H9 (cell line): ENCODE data around the gene RALGAPA2. TPM values are rescaled to one million over a fixed set of nuclear protein-coding genes. Genes with fewer than 3 reads are reported as not detected.

Experiments
- DNase-seq: peaks from one replicate; pipeline ENCODE4 v3.0.0-alpha.2; 2017
- H2AFZ ChIP-seq: one replicate; pipeline ENCODE4 v1.6.1; 2013; ENCODE audit warnings: mild to moderate bottlenecking, low read length, control low read depth, moderate library complexity
- H2AK5ac ChIP-seq: 2 replicates; pipeline ENCODE4 v1.6.1; 2013; ENCODE audit warnings: low read length, control low read depth, mixed read lengths; ENCODE audit not compliant: insufficient read length
- H2BK120ac ChIP-seq: one replicate; pipeline ENCODE4 v1.6.1; 2013; ENCODE audit warnings: low read depth, mild to moderate bottlenecking, low read length, control low read depth, inconsistent platforms; ENCODE audit not compliant: poor library complexity, severe bottlenecking
- H2BK12ac ChIP-seq: 2 replicates; pipeline ENCODE4 v1.6.1; 2013; ENCODE audit warnings: low read length, control low read depth, mixed read lengths, low read depth; ENCODE audit not compliant: insufficient read length
- H2BK15ac ChIP-seq: 2 replicates; pipeline ENCODE4 v1.6.1; 2013; ENCODE audit warnings: low read depth, low read length, control low read depth
- H2BK20ac ChIP-seq: one replicate; pipeline ENCODE4 v1.6.1; 2013; ENCODE audit warnings: low read depth, mild to moderate bottlenecking, low read length, control low read depth, inconsistent platforms; ENCODE audit not compliant: poor library complexity, severe bottlenecking
- H2BK5ac ChIP-seq: 2 replicates; pipeline ENCODE4 v1.6.1; 2013; ENCODE audit warnings: low read length, control low read depth, mixed read lengths; ENCODE audit not compliant: insufficient read length
- H3K14ac ChIP-seq: 2 replicates; pipeline ENCODE4 v1.6.1; 2013; ENCODE audit warnings: low read length, control low read depth; ENCODE audit not compliant: insufficient read depth
- H3K18ac ChIP-seq: 2 replicates; pipeline ENCODE4 v1.6.1; 2013; ENCODE audit warnings: low read depth, mild to moderate bottlenecking, mixed read lengths, low read length, control low read depth; ENCODE audit not compliant: insufficient read length
- H3K23ac ChIP-seq: 2 replicates; pipeline ENCODE4 v1.6.1; 2013; ENCODE audit warnings: low read length, control low read depth, mixed read lengths, low read depth; ENCODE audit not compliant: insufficient read length
- H3K23me2 ChIP-seq: 2 replicates; pipeline ENCODE4 v1.6.1; 2013; ENCODE audit warnings: low read depth, mild to moderate bottlenecking, mixed read lengths, low read length, control low read depth; ENCODE audit not compliant: insufficient read length, poor library complexity, severe bottlenecking
- H3K27ac ChIP-seq: 2 replicates; pipeline ENCODE4 v1.5.1; 2013; ENCODE audit warnings: low read length, control low read depth, mixed read lengths, low read depth; ENCODE audit not compliant: insufficient read length
- H3K27me3 ChIP-seq: 2 replicates; pipeline ENCODE4 v1.6.1; 2013; ENCODE audit warnings: low read length, control low read depth, inconsistent platforms; ENCODE audit not compliant: insufficient read depth
- H3K4ac ChIP-seq: 2 replicates; pipeline ENCODE4 v1.6.1; 2013; ENCODE audit warnings: low read depth, mild to moderate bottlenecking, control low read depth, inconsistent platforms, low read length, moderate library complexity
- H3K4me1 ChIP-seq: 2 replicates; pipeline ENCODE4 v1.6.1; 2013; ENCODE audit warnings: low read length, control low read depth, inconsistent platforms; ENCODE audit not compliant: insufficient read depth
- H3K4me2 ChIP-seq: 2 replicates; pipeline ENCODE4 v1.6.1; 2013; ENCODE audit warnings: low read length, control low read depth, mixed read lengths; ENCODE audit not compliant: insufficient read length, insufficient read depth
- H3K56ac ChIP-seq: 2 replicates; pipeline ENCODE4 v1.6.1; 2013; ENCODE audit warnings: low read depth, mild to moderate bottlenecking, mixed read lengths, low read length, control low read depth; ENCODE audit not compliant: insufficient read length
- H3K79me1 ChIP-seq: 2 replicates; pipeline ENCODE4 v1.6.1; 2013; ENCODE audit warnings: low read depth, mild to moderate bottlenecking, moderate library complexity, low read length, control low read depth, inconsistent platforms; ENCODE audit not compliant: insufficient read depth, poor library complexity, severe bottlenecking
- H3K79me2 ChIP-seq: 2 replicates; pipeline ENCODE4 v1.6.1; 2013; ENCODE audit warnings: low read length, control low read depth, inconsistent platforms; ENCODE audit not compliant: insufficient read depth
- H3K9ac ChIP-seq: 2 replicates; pipeline ENCODE4 v1.6.1; 2013; ENCODE audit warnings: low read length, control low read depth, mixed read lengths; ENCODE audit not compliant: insufficient read length; ENCODE audit errors: extremely low read depth
- H3K9me3 ChIP-seq: one replicate; pipeline ENCODE4 v1.6.1; 2013; ENCODE audit warnings: low read depth, low read length, inconsistent platforms; ENCODE audit not compliant: control insufficient read depth
- H3T11ph ChIP-seq: one replicate; pipeline ENCODE4 v1.6.1; 2013; ENCODE audit warnings: mild to moderate bottlenecking, low read length, control low read depth, inconsistent platforms
- H4K20me1 ChIP-seq: one replicate; pipeline ENCODE4 v1.6.1; 2013; ENCODE audit not compliant: control insufficient read depth, insufficient read length, insufficient read depth
- H4K5ac ChIP-seq: 2 replicates; pipeline ENCODE4 v1.6.1; 2013; ENCODE audit warnings: low read depth, mild to moderate bottlenecking, mixed read lengths, low read length, control low read depth; ENCODE audit not compliant: insufficient read length
- H4K8ac ChIP-seq: replicated peaks from 2 replicates; pipeline ENCODE4 v1.6.1; 2013; ENCODE audit warnings: low read length, control low read depth, mixed read lengths, low read depth; ENCODE audit not compliant: insufficient read length
- H4K91ac ChIP-seq: 2 replicates; pipeline ENCODE4 v1.6.1; 2013; ENCODE audit warnings: low read depth, mild to moderate bottlenecking, moderate library complexity, mixed read lengths, low read length, control low read depth; ENCODE audit not compliant: insufficient read length
- H3K27ac Mint-ChIP-seq, 3 experiments: 2 replicates in 2 of 3; 3 replicates in 1 of 3; pipeline ENCODE4 v1.8.0; 2020 to 2021; ENCODE audit warnings: mixed read lengths in 3 of 3, mild to moderate bottlenecking in 1 of 3, moderate library complexity in 1 of 3
- H3K27me3 Mint-ChIP-seq: 2 replicates; pipeline ENCODE4 v1.8.0; 2021; ENCODE audit warnings: low read depth, mild to moderate bottlenecking, moderate library complexity, mixed read lengths
- H3K36me3 Mint-ChIP-seq, 3 experiments: 2 replicates in 2 of 3; 3 replicates in 1 of 3; pipeline ENCODE4 v1.8.0; 2020 to 2021; ENCODE audit warnings: low read depth in 3 of 3, mixed read lengths in 3 of 3; ENCODE audit not compliant: insufficient read depth in 1 of 3
- H3K4me1 Mint-ChIP-seq, 2 experiments: 2 replicates each; pipeline ENCODE4 v1.8.0; 2020; ENCODE audit warnings: mixed read lengths in 2 of 2
- H3K4me3 Mint-ChIP-seq, 2 experiments: 2 replicates in 1 of 2; 3 replicates in 1 of 2; pipeline ENCODE4 v1.8.0; 2020 to 2021; ENCODE audit warnings: mild to moderate bottlenecking in 2 of 2, mixed read lengths in 2 of 2, moderate library complexity in 1 of 2
- H3K9me3 Mint-ChIP-seq, 2 experiments: 2 replicates in 1 of 2; 3 replicates in 1 of 2; pipeline ENCODE4 v1.8.0; 2020; ENCODE audit warnings: mild to moderate bottlenecking in 2 of 2, mixed read lengths in 2 of 2, moderate library complexity in 1 of 2
- CTCF ChIP-seq: fragments of 200-600 bp; sonication (generic); conservative IDR thresholded peaks from 3 replicates; pipeline ENCODE4 v1.8.0; 2021; ENCODE audit warnings: antibody characterized with exemption, mild to moderate bottlenecking
- WGBS: extraction: QIAGEN DNeasy Blood & Tissue Kit; methylation state at CpG from one replicate; pipeline ENCODE4 v1.1.7; 2013; ENCODE audit warnings: missing lambda C conversion rate, low lambda C conversion rate, mixed read lengths; ENCODE audit not compliant: insufficient read length; ENCODE audit errors: extremely low coverage; 5-methylcytosine and 5-hydroxymethylcytosine counted together
- total RNA-seq: library from RNA; stranded (reverse); gene quantifications from 2 replicates; pipeline ENCODE4 v1.2.1, GENCODE V29; 2021

RALGAPA2 gene
- total RNA-seq, 1 experiment from 2014 or later, result 16.6 TPM

DNA sequence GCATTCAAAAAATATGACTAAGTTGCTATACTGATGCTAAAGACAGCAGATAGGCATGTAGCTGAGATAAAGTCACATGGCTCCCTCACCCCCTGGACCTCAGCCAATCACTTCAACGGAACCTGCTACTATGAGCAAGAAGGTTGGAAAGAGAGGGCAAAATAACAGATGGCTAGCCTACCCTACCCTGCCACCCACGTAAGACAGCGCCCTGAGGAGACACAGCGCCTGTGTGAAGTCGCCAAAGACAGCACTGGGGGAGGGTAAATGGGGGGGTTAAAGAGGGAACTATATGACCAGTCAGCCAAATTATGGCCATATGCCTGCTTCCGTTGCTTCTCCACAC lies 163.2 kb downstream of the RALGAPA2 start:
- H3K9ac ChIP-seq, result no peak overlapping the region

More for the DNA sequence above, 163.2 kb downstream of the RALGAPA2 start:
- no peak for TF ChIP-seq CTCF
- no peak overlapping the region for H3K23ac ChIP-seq
- H4K20me1 ChIP-seq, result no peaks in the 10 kb centered on the region
- Mint-ChIP-seq H3K36me3 (peaks cover 3 to 6% (median 5%) of the 10 kb centered on the region in 3 experiments; a peak in 3 of 7 replicates), H3K4me1 (no peaks in the 10 kb centered on the region), H3K4me3 (no peak overlapping the region), H3K9me3 (no peaks in the 10 kb centered on the region), H3K27me3 (no peaks in the 10 kb centered on the region), H3K27ac (no peak overlapping the region)
- no peaks in the 10 kb centered on the region for H3K79me1 ChIP-seq
- no peaks in the 10 kb centered on the region for H3K79me2 ChIP-seq
- H2AFZ ChIP-seq, result no peak overlapping the region
- H3K4ac ChIP-seq, result no peak overlapping the region
- no peak overlapping the region for H2BK12ac ChIP-seq
- H3K4me2 ChIP-seq, result no peak overlapping the region
- H2BK5ac ChIP-seq, result no peak overlapping the region
- H3K4me1 ChIP-seq, result no peaks in the 10 kb centered on the region
- no peak overlapping the region for H4K8ac ChIP-seq
- H2AK5ac ChIP-seq, result no peak overlapping the region
- H2BK15ac ChIP-seq, result no peak overlapping the region
- H3T11ph ChIP-seq, result no peak overlapping the region
- H3K9me3 ChIP-seq, result no peaks in the 10 kb centered on the region
- WGBS, result no CpG with 5 or more reads among the region's 6 CpGs
- H2BK20ac ChIP-seq, result no peak overlapping the region
- H3K23me2 ChIP-seq, result no peaks in the 10 kb centered on the region
- no peak overlapping the region for H3K56ac ChIP-seq
- no peak overlapping the region for H4K5ac ChIP-seq
- no peak overlapping the region for H3K18ac ChIP-seq
- no peak overlapping the region for H3K14ac ChIP-seq
- H3K27ac ChIP-seq, result no peak overlapping the region
- DNase-seq, result no peak
- H2BK120ac ChIP-seq, result no peak overlapping the region
- H3K27me3 ChIP-seq, result no peaks in the 10 kb centered on the region
- no peak overlapping the region for H4K91ac ChIP-seq
